ENCODE measurements around the gene CEP57L1. TPM values are rescaled to one million over a fixed set of nuclear protein-coding genes. Genes with fewer than 3 reads are reported as not detected.
"Not testable (repeated sequence)": the region's sequence is repeated elsewhere in the genome, so short reads cannot be mapped to it uniquely, and the experiment has no call there.

CEP57L1 gene
- total and polyA plus RNA-seq, 2 donors (not counting 1 experiment from before 2014, with no cell fraction given) = 3.1 to 8.8 TPM

- no CpG with 5 or more reads among the region's 1 CpG for WGBS (ENCODE audit: insufficient coverage)
- H3K4me3 ChIP-seq (ENCODE audit: control extremely low read depth in 1 of 5, extremely low read depth in 1 of 5, insufficient read depth in 1 of 5, low read depth in 2 of 5, low read length in 4 of 5); POLR2A ChIA-PET; H3K36me3 ChIP-seq (replicated peaks in 1 of 2; ENCODE audit: control extremely low read depth in 1 of 2, control insufficient read depth in 1 of 2, extremely low read depth in 1 of 2, insufficient read depth in 2 of 2, low read length in 1 of 2); H2AFZ ChIP-seq (ENCODE audit: insufficient read depth, low read depth, low read length, poor library complexity, severe bottlenecking); H3K4me1 Mint-ChIP-seq; H3K27me3 Mint-ChIP-seq; DNase-seq; H3K4me2 ChIP-seq (replicated peaks; ENCODE audit: low read depth, low read length, poor library complexity, severe bottlenecking); H3K9me3 Mint-ChIP-seq (ENCODE audit: insufficient read depth); intact Hi-C loops (cut with micrococcal nuclease); H3K4me3 Mint-ChIP-seq; H3K9ac ChIP-seq (ENCODE audit: low read length); H3K27ac Mint-ChIP-seq; H3K4me1 ChIP-seq (ENCODE audit: control insufficient read depth in 2 of 2, insufficient read depth in 2 of 2, low read length in 2 of 2); ATAC-seq (ENCODE audit: low read depth); H3K27me3 ChIP-seq (replicated peaks in 1 of 4; ENCODE audit: control extremely low read depth in 1 of 4, control insufficient read depth in 3 of 4, insufficient read depth in 4 of 4, low read length in 3 of 4); H3K27ac ChIP-seq (ENCODE audit: low read length in 2 of 2); CTCF ChIA-PET; H3K9me3 ChIP-seq (ENCODE audit: control extremely low read depth in 1 of 3, control insufficient read depth in 2 of 3, insufficient read depth in 1 of 3, low read length in 2 of 3); H3K79me2 ChIP-seq (ENCODE audit: control insufficient read depth, insufficient read depth, low read length); H4K20me1 ChIP-seq (ENCODE audit: control insufficient read depth, insufficient read depth, low read length, poor library complexity, severe bottlenecking): not testable (repeated sequence)
Measured at GRCh38 chr6:109148716-109149115, 53.4 kb downstream of the CEP57L1 start.

GRCh38 chr6:109153752-109154151, 58.4 kb downstream of the CEP57L1 start:
- Histone ChIP-seq H2AFZ (ENCODE audit: insufficient read depth, low read depth, low read length, poor library complexity, severe bottlenecking) (no peak overlapping the region), H3K9me3 (ENCODE audit: control extremely low read depth in 1 of 3, control insufficient read depth in 2 of 3, insufficient read depth in 1 of 3, low read length in 2 of 3) (peaks cover 0 to 3% (median 2%) of the 10 kb centered on the region in 3 donors), H4K20me1 (ENCODE audit: control insufficient read depth, insufficient read depth, low read length, poor library complexity, severe bottlenecking) (no peaks in the 10 kb centered on the region), H3K4me3 (ENCODE audit: control extremely low read depth in 1 of 5, extremely low read depth in 1 of 5, insufficient read depth in 1 of 5, low read depth in 2 of 5, low read length in 4 of 5) (no peak overlapping the region), H3K4me1 (ENCODE audit: control insufficient read depth in 2 of 2, insufficient read depth in 2 of 2, low read length in 2 of 2) (no peaks in the 10 kb centered on the region), H3K27me3 (replicated peaks in 1 of 4; ENCODE audit: control extremely low read depth in 1 of 4, control insufficient read depth in 3 of 4, insufficient read depth in 4 of 4, low read length in 3 of 4) (no peaks in the 10 kb centered on the region), H3K27ac (ENCODE audit: low read length in 2 of 2) (no peak overlapping the region), H3K36me3 (replicated peaks in 1 of 2; ENCODE audit: control extremely low read depth in 1 of 2, control insufficient read depth in 1 of 2, extremely low read depth in 1 of 2, insufficient read depth in 2 of 2, low read length in 1 of 2) (peaks cover 1 to 8% of the 10 kb centered on the region in 2 experiments), H3K79me2 (ENCODE audit: control insufficient read depth, insufficient read depth, low read length) (no peaks in the 10 kb centered on the region), H3K4me2 (replicated peaks; ENCODE audit: low read depth, low read length, poor library complexity, severe bottlenecking) (no peak overlapping the region), H3K9ac (ENCODE audit: low read length) (no peak overlapping the region)
- POLR2A ChIA-PET = no interaction called here
- no peak for TF ChIP-seq EZH2 (IDR thresholded peaks at IDR 0.05; ENCODE audit: borderline replicate concordance, insufficient read depth, low read depth, low read length, poor library complexity, severe bottlenecking)
- DNase-seq (no peak), ATAC-seq (ENCODE audit: low read depth) (no peak)
- Mint-ChIP-seq H3K27me3 (no peaks in the 10 kb centered on the region), H3K27ac (no peak overlapping the region), H3K9me3 (ENCODE audit: insufficient read depth) (no peaks in the 10 kb centered on the region), H3K4me1 (no peaks in the 10 kb centered on the region), H3K4me3 (no peak overlapping the region)
- WGBS (ENCODE audit: insufficient coverage) = no CpG with 5 or more reads among the region's 1 CpG
- intact Hi-C loops (cut with micrococcal nuclease) = no loop called here
- CTCF ChIA-PET = no interaction called here

All from B cell (primary cell).